HCT116 (cell line): Measurements from ENCODE around the gene TMEM164. TPM values are rescaled to one million over a fixed set of nuclear protein-coding genes. Genes with fewer than 3 reads are reported as not detected.

Source experiments
- ATAC-seq: fragments of 200-7000 bp; cut with Tn5 transposase; 2 replicates; pipeline ENCODE4 v1.9.1; 2020; ENCODE audit warnings: mild to moderate bottlenecking, moderate library complexity
- BruUV-seq: library from RNA; stranded (reverse); fragments of 400-500 nt; replicated peaks from 2 replicates; lab custom pipeline; 2021; lab: Mats Ljungman, UMichigan
- CTCF ChIA-PET: fragments of 300-600 bp; sonication (Branson Sonifier 250); formaldehyde crosslinking; loops from one replicate; lab custom pipeline; 2021; ENCODE audit warnings: antibody characterized with exemption; lab: Charles Lee
- POLR2A ChIA-PET: fragments of 300-600, 350-600 bp; sonication (Branson Sonifier 250); formaldehyde crosslinking; loops from one replicate; lab custom pipeline; 2021; ENCODE audit warnings: antibody characterized with exemption; lab: Charles Lee
- RAD21 ChIA-PET, 2 experiments: fragments of 300-600 bp; sonication (Branson Sonifier 250); formaldehyde crosslinking; loops; one replicate each; lab custom pipeline; 2023; ENCODE audit warnings: low total read pairs in 2 of 2; ENCODE audit not compliant: uncharacterized antibody in 2 of 2, unreplicated experiment in 2 of 2, low non-redundant PET in 1 of 2; lab: Charles Lee
- DNase-seq: peaks from one replicate; pipeline ENCODE4 v3.0.0-alpha.2; 2010; ENCODE audit warnings: low read depth, low spot score
- H2AFZ ChIP-seq: fragments of 200-600 bp; shearing (Covaris generic), sonication (generic); 2 replicates; pipeline ENCODE4 v1.6.1; 2017; ENCODE audit warnings: low read depth, mixed run types, mixed read lengths, antibody characterized with exemption, low read length; ENCODE audit not compliant: poor library complexity, severe bottlenecking
- H3K27ac ChIP-seq: 2 replicates; pipeline ENCODE4 v1.5.1; 2012; ENCODE audit warnings: low read depth, low read length
- H3K27me3 ChIP-seq: fragments of 200-600 bp; sonication (generic); 2 replicates; pipeline ENCODE4 v1.6.1; 2016; ENCODE audit warnings: mixed run types, low read length, mixed read lengths; ENCODE audit not compliant: insufficient read depth
- H3K36me3 ChIP-seq, 2 experiments: fragments of 200-500 bp in 1 of 2; fragments of 200-600 bp in 1 of 2; sonication (Bioruptor generic) in 1 of 2; sonication (generic) in 1 of 2; 2 replicates each; pipeline versions ENCODE4 v1.5.1 to v1.6.1; 2014 to 2016; ENCODE audit warnings: low read length in 2 of 2, inconsistent platforms in 1 of 2, mixed read lengths in 1 of 2, mixed run types in 1 of 2; ENCODE audit not compliant: insufficient read depth in 2 of 2, control insufficient read depth in 1 of 2
- H3K4me1 ChIP-seq, 2 experiments: fragments of 200-600 bp in 1 of 2; sonication (generic) in 1 of 2; 2 replicates each; pipeline versions ENCODE4 v1.5.1 to v1.6.1; 2012 to 2017; ENCODE audit warnings: low read length in 2 of 2, inconsistent platforms in 1 of 2, mild to moderate bottlenecking in 1 of 2, mixed read lengths in 1 of 2, mixed run types in 1 of 2, moderate library complexity in 1 of 2; ENCODE audit not compliant: insufficient read depth in 2 of 2, control insufficient read depth in 1 of 2
- H3K4me2 ChIP-seq: fragments of 200-600 bp; sonication (generic); 2 replicates; pipeline ENCODE4 v1.6.1; 2017; ENCODE audit warnings: mixed run types, low read length, mixed read lengths
- H3K4me3 ChIP-seq, 2 experiments: fragments of 200-600 bp in 1 of 2; sonication (generic) in 1 of 2; replicated peaks in 1 of 2; 2 replicates each; pipeline ENCODE4 v1.5.1; 2011 to 2016; ENCODE audit warnings: low read length in 2 of 2, control low read depth in 1 of 2, low read depth in 1 of 2, mild to moderate bottlenecking in 1 of 2, mixed read lengths in 1 of 2, mixed run types in 1 of 2
- H3K79me2 ChIP-seq: fragments of 200-600 bp; sonication (generic); 2 replicates; pipeline ENCODE4 v1.6.1; 2017; ENCODE audit warnings: mild to moderate bottlenecking, mixed run types, low read length, moderate library complexity, mixed read lengths; ENCODE audit not compliant: insufficient read depth
- H3K9ac ChIP-seq: fragments of 200-600 bp; sonication (generic); 2 replicates; pipeline ENCODE4 v1.6.1; 2016; ENCODE audit warnings: low read length, mixed read lengths
- H3K9me2 ChIP-seq: fragments of 200-600 bp; sonication (generic), shearing (Covaris generic); 2 replicates; pipeline ENCODE4 v1.6.1; 2017; ENCODE audit warnings: mixed run types, mild to moderate bottlenecking, moderate library complexity; ENCODE audit not compliant: insufficient read depth
- H3K9me3 ChIP-seq, 2 experiments: fragments of 200-500 bp in 1 of 2; fragments of 200-600 bp in 1 of 2; sonication (Bioruptor generic) in 1 of 2; sonication (generic) in 1 of 2; 2 replicates each; pipeline ENCODE4 v1.6.1; 2014 to 2017; ENCODE audit warnings: low read length in 2 of 2, mixed read lengths in 2 of 2, inconsistent platforms in 1 of 2, low read depth in 1 of 2, mild to moderate bottlenecking in 1 of 2, mixed run types in 1 of 2, moderate library complexity in 1 of 2; ENCODE audit not compliant: control insufficient read depth in 1 of 2, insufficient read depth in 1 of 2
- H4K20me1 ChIP-seq: fragments of 200-600 bp; sonication (generic), shearing (Covaris generic); 2 replicates; pipeline ENCODE4 v1.6.1; 2017; ENCODE audit warnings: mixed run types, mild to moderate bottlenecking, moderate library complexity; ENCODE audit not compliant: insufficient read depth
- ATF3 ChIP-seq: IDR thresholded peaks from 2 replicates; pipeline ENCODE4 v1.6.1; 2012
- CEBPB ChIP-seq: IDR thresholded peaks from 2 replicates; pipeline ENCODE4 v1.6.1; 2012; ENCODE audit warnings: low read depth
- ELF1 ChIP-seq: IDR thresholded peaks from 2 replicates; pipeline ENCODE4 v1.6.1; 2012; ENCODE audit warnings: low read depth, borderline replicate concordance
- EZH2 ChIP-seq: fragments of 200-600 bp; sonication (generic); IDR thresholded peaks from 2 replicates; pipeline ENCODE4 v1.6.1; 2017; ENCODE audit warnings: antibody characterized with exemption, mixed run types
- EZH2phosphoT487 ChIP-seq: fragments of 200-600 bp; IDR thresholded peaks from 2 replicates; pipeline ENCODE4 v1.6.1; 2018; ENCODE audit warnings: antibody characterized with exemption, borderline replicate concordance
- JUND ChIP-seq: IDR thresholded peaks from 2 replicates; pipeline ENCODE4 v1.6.1; 2012
- POLR2A ChIP-seq: IDR thresholded peaks from 2 replicates; pipeline ENCODE4 v1.7.0; 2011; ENCODE audit warnings: borderline replicate concordance; ENCODE audit not compliant: insufficient read depth, insufficient read length; ENCODE audit errors: extremely low read depth
- POLR2AphosphoS5 ChIP-seq: IDR thresholded peaks from 2 replicates; pipeline ENCODE4 v1.6.1; 2011; ENCODE audit warnings: mild to moderate bottlenecking, low read depth, low read length, moderate library complexity
- RAD21 ChIP-seq: IDR thresholded peaks from 2 replicates; pipeline ENCODE4 v1.6.1; 2012; ENCODE audit warnings: low read depth, mild to moderate bottlenecking
- SIN3A ChIP-seq: IDR thresholded peaks from 2 replicates; pipeline ENCODE4 v1.6.1; 2012; ENCODE audit warnings: low read depth
- SP1 ChIP-seq: IDR thresholded peaks from 2 replicates; pipeline ENCODE4 v1.6.1; 2012; ENCODE audit warnings: low read depth
- SRF ChIP-seq: IDR thresholded peaks from 2 replicates; pipeline ENCODE4 v1.6.1; 2012; ENCODE audit warnings: low read depth
- YY1 ChIP-seq: IDR thresholded peaks from 2 replicates; pipeline ENCODE4 v1.6.1; 2011; ENCODE audit warnings: low read length, low read depth, moderate library complexity, mild to moderate bottlenecking; ENCODE audit not compliant: insufficient replicate concordance; ENCODE audit errors: extremely low read depth
- ZBTB33 ChIP-seq: IDR thresholded peaks from 2 replicates; pipeline ENCODE4 v1.6.1; 2011; ENCODE audit warnings: mild to moderate bottlenecking, low read length, moderate library complexity; ENCODE audit not compliant: insufficient replicate concordance; ENCODE audit errors: extremely low read depth
- ZFX ChIP-seq: fragments of 450-650 bp; IDR thresholded peaks from 2 replicates; pipeline ENCODE4 v1.6.1; 2017
- ZNF274 ChIP-seq: fragments of 200-500 bp; sonication (Bioruptor generic); IDR thresholded peaks from 2 replicates; pipeline ENCODE4 v1.6.1; 2014; ENCODE audit warnings: mild to moderate bottlenecking, low read depth, low read length, inconsistent platforms
- intact Hi-C: fragments of 100-400 bp; cut with micrococcal nuclease; formaldehyde crosslinking; loops from 2 replicates; pipeline ENCODE4 v1.10.0; 2022
- total RNA-seq: library from RNA; stranded (reverse); gene quantifications from one replicate; pipeline ENCODE4 v1.2.1, GENCODE V29; 2021; ENCODE audit not compliant: unreplicated experiment

The TMEM164 gene
- total RNA-seq, 1 experiment from 2014 or later = 18.7 TPM

DNA sequence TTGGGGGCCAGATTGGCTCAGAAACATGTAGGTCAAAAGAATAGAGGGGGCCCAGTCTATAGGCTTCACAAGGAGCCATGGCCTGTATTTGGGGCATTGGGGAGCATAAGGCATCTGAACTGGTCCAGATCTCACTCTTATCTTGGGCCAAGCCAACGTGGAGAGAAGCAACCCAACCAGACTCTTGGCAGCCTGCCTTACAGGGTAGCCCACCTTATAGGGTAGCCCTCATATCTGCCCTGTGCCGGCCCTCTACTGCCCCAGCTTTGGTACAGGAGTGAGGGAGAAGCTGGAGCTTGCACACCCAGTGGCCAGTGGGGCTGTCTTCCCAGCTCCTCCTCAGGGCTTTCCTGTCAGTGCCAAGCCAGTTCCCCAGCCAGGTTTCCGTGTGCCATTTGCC is 172.8 kb downstream of the TMEM164 start:
- ChIA-PET CTCF (no interaction called here), POLR2A (no interaction called here), RAD21 (no interaction called here)
- no peak overlapping the region for H2AFZ ChIP-seq
- no TSS peak for BruUV-seq
- no peaks in the 10 kb centered on the region for H3K36me3 ChIP-seq
- intact Hi-C loops = no loop called here
- ATAC-seq (no peak), DNase-seq (no peak)
- no peaks in the 10 kb centered on the region for H3K9me2 ChIP-seq
- no peaks in the 10 kb centered on the region for H3K79me2 ChIP-seq
- no peaks in the 10 kb centered on the region for H3K9me3 ChIP-seq
- H3K27ac ChIP-seq = no peak overlapping the region
- H3K4me3 ChIP-seq = no peak overlapping the region
- H4K20me1 ChIP-seq = no peaks in the 10 kb centered on the region
- TF ChIP-seq EZH2phosphoT487 (no peak), ELF1 (no peak), SRF (no peak)
- no peak overlapping the region for H3K4me2 ChIP-seq
- H3K27me3 ChIP-seq = no peaks in the 10 kb centered on the region
- peaks cover 29 to 39% of the 10 kb centered on the region in 2 experiments for H3K4me1 ChIP-seq
- no peak overlapping the region for H3K9ac ChIP-seq

DNA sequence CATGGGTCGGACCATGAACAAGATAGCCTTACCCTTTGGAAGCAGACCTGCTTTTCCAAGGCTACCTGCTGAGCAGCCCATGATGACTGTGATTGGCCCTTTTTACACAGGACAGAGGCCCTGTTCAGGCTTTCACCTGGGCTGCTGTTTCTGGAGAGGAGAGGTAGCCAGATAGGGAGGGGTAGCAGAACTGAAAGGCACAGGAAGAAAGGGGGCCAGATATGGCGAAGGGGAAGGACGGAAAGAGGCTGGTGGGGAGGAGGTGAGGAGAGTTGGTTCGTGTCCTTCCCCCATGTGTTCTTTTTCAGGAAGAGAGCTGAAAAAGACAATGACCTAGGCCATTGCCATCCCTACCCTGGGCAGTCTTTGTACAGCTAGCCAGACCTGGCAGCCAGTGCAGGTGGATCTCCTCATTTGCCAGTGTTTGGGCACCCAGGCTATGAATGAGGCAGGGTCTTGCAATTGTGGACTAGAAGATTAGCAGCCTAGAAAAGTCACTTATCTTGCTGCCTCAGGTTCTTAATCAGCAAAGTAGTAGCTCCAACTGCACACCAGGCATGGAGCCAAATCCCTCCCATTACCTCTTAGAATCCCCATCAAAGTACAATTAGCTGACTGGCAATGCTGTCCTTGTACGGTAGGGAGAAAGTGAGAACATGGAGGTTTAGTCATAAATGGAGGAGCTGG is 175.4 kb downstream of the TMEM164 start:
- no TSS peak for BruUV-seq
- Histone ChIP-seq H3K9ac (no peak overlapping the region), H3K4me3 (no peak overlapping the region), H4K20me1 (no peaks in the 10 kb centered on the region), H3K79me2 (no peaks in the 10 kb centered on the region), H3K9me2 (no peaks in the 10 kb centered on the region), H3K9me3 (no peaks in the 10 kb centered on the region), H3K27me3 (no peaks in the 10 kb centered on the region), H3K4me1 (peaks cover 44 to 63% of the 10 kb centered on the region in 2 experiments), H3K27ac (no peak overlapping the region), H3K36me3 (no peaks in the 10 kb centered on the region), H3K4me2 (0 out of 2 replicates have a peak overlapping the region, but pooled peaks have one; percentile 3), H2AFZ (no peak overlapping the region)
- TF ChIP-seq RAD21 (no peak), ZNF274 (no peak), POLR2AphosphoS5 (no peak), SP1 (no peak), ZFX (no peak), EZH2 (no peak), YY1 (no peak), SRF (no peak), ATF3 (no peak), ZBTB33 (no peak), POLR2A (no peak), JUND (no peak), SIN3A (no peak), CEBPB (no peak)
- ChIA-PET CTCF (no interaction called here), RAD21 (no interaction called here), POLR2A (no interaction called here)
- intact Hi-C loops = no loop called here
- no peak for DNase-seq
- ATAC-seq = no peak
